Naive B cell (primary cell): Measurements from ENCODE around the gene ERMP1. TPM values are rescaled to one million over a fixed set of nuclear protein-coding genes. Genes with fewer than 3 reads are reported as not detected.

ENCODE experiments used
- ATAC-seq, 2 donors: fragments of 150-1000 bp; cut with Tn5 transposase; 2 replicates each; pipeline ENCODE4 v1.10.0; 2021; ENCODE audit warnings: low read depth in 2 of 2, mild to moderate bottlenecking in 2 of 2, moderate library complexity in 2 of 2
- DNase-seq: peaks from one replicate; pipeline ENCODE4 v3.0.0; 2022
- H3K27ac Mint-ChIP-seq, 6 donors: one replicate each; pipeline ENCODE4 v1.8.0; 2020 to 2022; ENCODE audit warnings: mild to moderate bottlenecking in 6 of 6, mixed read lengths in 6 of 6, moderate library complexity in 5 of 6, inconsistent platforms in 2 of 6
- H3K27me3 Mint-ChIP-seq, 3 donors: one replicate each; pipeline ENCODE4 v1.8.0; 2021 to 2022; ENCODE audit warnings: mixed read lengths in 3 of 3, mild to moderate bottlenecking in 1 of 3
- H3K36me3 Mint-ChIP-seq, 2 donors: one replicate each; pipeline ENCODE4 v1.8.0; 2020 to 2022; ENCODE audit warnings: mixed read lengths in 2 of 2, inconsistent platforms in 1 of 2, mild to moderate bottlenecking in 1 of 2
- H3K4me1 Mint-ChIP-seq, 3 donors: one replicate each; pipeline ENCODE4 v1.8.0; 2020 to 2022; ENCODE audit warnings: mixed read lengths in 3 of 3, inconsistent platforms in 1 of 3, mild to moderate bottlenecking in 1 of 3, moderate library complexity in 1 of 3
- H3K4me3 Mint-ChIP-seq, 8 donors: one replicate each; pipeline ENCODE4 v1.8.0; 2020 to 2022; ENCODE audit warnings: mild to moderate bottlenecking in 8 of 8, mixed read lengths in 8 of 8, moderate library complexity in 8 of 8, inconsistent platforms in 2 of 8
- H3K9me3 Mint-ChIP-seq, 7 donors: one replicate each; pipeline ENCODE4 v1.8.0; 2020 to 2022; ENCODE audit warnings: mixed read lengths in 7 of 7, mild to moderate bottlenecking in 5 of 7, inconsistent platforms in 2 of 7, moderate library complexity in 1 of 7
- polyA plus RNA-seq, 6 donors: library from polyadenylated mRNA; unstranded; fragments of 300-500 nt; fragmentation: Illumina TruSeq; gene quantifications; one replicate each; pipeline ENCODE4 v1.2.3, GENCODE V29; 2021; ENCODE audit warnings: low read depth in 6 of 6

Gene ERMP1
- polyA plus RNA-seq, 6 donors from 2014 or later, result 3.0 to 6.4 (median 4.2) TPM

DNA sequence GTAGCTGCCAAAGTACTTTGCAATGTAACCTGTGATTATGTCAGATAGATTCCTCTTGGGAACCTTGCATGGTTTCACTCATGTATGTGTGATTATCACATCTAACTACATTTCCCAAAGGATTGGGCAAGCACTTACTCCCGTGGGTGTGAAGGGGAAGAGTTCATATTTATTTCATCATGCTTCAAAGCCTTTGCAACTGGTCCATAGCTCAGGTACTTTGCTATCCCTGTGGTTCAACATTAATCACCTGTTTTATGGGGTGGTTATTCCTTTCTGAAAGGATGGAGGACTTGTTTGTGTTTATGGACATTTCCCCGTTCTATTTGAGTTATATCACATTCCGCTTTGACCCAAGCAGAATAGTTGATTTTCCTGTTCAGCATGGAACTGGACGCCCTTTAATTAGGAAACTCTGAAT lies 13.6 kb upstream of the ERMP1 start:
- H3K9me3 Mint-ChIP-seq, result peaks cover 0 to 5% (median 0%) of the 10 kb centered on the region in 7 donors
- H3K4me3 Mint-ChIP-seq, result no peak overlapping the region
- H3K36me3 Mint-ChIP-seq, result no peaks in the 10 kb centered on the region
- peaks cover 15 to 33% (median 25%) of the 10 kb centered on the region in 3 donors for H3K4me1 Mint-ChIP-seq
- no peak for ATAC-seq
- H3K27ac Mint-ChIP-seq, result no peak overlapping the region
- no peak for DNase-seq
- H3K27me3 Mint-ChIP-seq, result peaks cover 4 to 13% (median 7%) of the 10 kb centered on the region in 3 donors

DNA sequence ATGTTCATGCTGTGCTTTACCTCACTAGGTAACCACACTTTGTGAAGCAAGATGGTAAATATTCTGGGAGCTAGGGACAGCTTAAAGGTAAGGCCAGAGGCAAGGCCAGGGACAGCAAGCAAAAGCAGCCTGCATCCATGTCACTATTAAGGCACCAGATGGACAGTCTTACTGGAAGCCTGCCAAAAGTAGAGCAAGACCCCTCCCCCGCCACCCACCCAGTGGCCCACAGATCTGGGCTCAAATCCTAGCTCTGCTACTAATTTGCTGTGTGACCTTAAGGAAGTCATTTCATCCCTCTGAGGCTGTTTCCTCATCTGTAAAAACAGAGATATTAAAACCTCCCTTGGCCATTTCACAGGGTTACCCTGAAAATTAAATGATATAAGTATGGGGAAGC lies 13.2 kb upstream of the ERMP1 start:
- H3K4me1 Mint-ChIP-seq, result peaks cover 18 to 37% (median 27%) of the 10 kb centered on the region in 3 donors
- no peak overlapping the region for H3K4me3 Mint-ChIP-seq
- peaks cover 4 to 13% (median 7%) of the 10 kb centered on the region in 3 donors for H3K27me3 Mint-ChIP-seq
- no peaks in the 10 kb centered on the region for H3K36me3 Mint-ChIP-seq
- ATAC-seq (no peak), DNase-seq (no peak)
- peaks cover 0 to 5% (median 0%) of the 10 kb centered on the region in 7 donors for H3K9me3 Mint-ChIP-seq
- no peak overlapping the region for H3K27ac Mint-ChIP-seq

DNA sequence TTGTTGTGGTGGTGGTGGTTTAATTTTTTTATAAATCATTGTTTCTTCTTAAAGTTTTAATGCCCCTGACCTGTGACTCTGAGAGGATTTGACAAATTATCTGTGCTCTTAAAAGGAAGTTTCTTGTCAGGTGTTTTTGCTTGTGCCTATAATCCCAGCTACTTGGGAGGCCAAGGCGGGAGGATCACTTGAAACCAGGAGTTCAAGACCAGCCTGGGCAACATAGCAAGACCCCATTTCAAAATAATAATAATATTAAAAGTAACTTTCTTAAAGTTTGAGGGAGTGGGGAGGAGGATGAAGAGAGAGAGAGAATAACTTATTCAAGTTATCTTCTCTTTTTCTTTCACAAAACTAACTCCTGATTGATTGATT lies 12.2 kb upstream of the ERMP1 start:
- ATAC-seq (no peak), DNase-seq (no peak)
- Mint-ChIP-seq H3K27ac (no peak overlapping the region), H3K4me1 (peaks cover 21 to 40% (median 27%) of the 10 kb centered on the region in 3 donors), H3K36me3 (no peaks in the 10 kb centered on the region), H3K27me3 (peaks cover 4 to 13% (median 7%) of the 10 kb centered on the region in 3 donors), H3K4me3 (peak overlapping the region in 2 of 8 donors; percentile 57 to 85), H3K9me3 (peaks cover 0 to 5% (median 0%) of the 10 kb centered on the region in 7 donors)

DNA sequence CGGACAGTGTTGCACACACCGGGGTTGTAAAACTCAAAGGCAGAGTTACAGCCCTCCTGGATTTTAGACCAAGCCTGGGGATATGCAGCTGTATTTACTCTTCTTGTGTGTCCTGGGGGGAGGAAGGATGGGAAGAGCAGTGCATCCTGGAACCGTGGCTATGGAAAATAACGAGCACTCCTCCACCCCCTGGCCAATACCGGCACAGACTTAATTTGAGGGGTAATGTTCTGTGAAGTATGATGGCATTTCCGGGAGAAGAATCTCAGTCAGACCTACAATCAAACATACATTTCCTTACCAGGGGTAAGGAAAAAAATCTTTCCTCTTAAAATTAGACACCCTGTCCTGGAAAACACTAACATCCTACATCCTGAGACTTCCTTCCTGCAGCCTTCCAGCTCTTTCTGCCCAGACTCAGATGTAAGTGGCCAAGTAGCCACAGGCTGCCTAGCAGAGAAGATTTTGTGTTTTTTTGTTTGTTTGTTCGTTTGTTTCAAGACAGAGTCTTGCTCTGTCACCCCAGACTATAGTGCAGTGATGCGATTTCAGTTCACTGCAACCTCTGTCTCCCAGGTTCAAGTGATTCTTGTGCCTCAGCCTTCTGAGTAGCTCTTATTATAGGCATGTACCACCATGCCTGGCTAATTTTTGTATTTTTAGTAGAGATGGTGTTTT lies 11.0 kb upstream of the ERMP1 start:
- H3K27me3 Mint-ChIP-seq, result peaks cover 4 to 13% (median 7%) of the 10 kb centered on the region in 3 donors
- peak in 1 of 2 donors; percentile 46 for ATAC-seq
- H3K27ac Mint-ChIP-seq, result peak overlapping the region in 3 of 6 donors; percentile 60 to 69 (median 67)
- H3K36me3 Mint-ChIP-seq, result no peaks in the 10 kb centered on the region
- H3K4me3 Mint-ChIP-seq, result peak overlapping the region in 7 of 8 donors; percentile 10 to 85 (median 44)
- peaks cover 21 to 40% (median 27%) of the 10 kb centered on the region in 3 donors for H3K4me1 Mint-ChIP-seq
- no peak for DNase-seq
- peaks cover 0 to 5% (median 0%) of the 10 kb centered on the region in 7 donors for H3K9me3 Mint-ChIP-seq

DNA sequence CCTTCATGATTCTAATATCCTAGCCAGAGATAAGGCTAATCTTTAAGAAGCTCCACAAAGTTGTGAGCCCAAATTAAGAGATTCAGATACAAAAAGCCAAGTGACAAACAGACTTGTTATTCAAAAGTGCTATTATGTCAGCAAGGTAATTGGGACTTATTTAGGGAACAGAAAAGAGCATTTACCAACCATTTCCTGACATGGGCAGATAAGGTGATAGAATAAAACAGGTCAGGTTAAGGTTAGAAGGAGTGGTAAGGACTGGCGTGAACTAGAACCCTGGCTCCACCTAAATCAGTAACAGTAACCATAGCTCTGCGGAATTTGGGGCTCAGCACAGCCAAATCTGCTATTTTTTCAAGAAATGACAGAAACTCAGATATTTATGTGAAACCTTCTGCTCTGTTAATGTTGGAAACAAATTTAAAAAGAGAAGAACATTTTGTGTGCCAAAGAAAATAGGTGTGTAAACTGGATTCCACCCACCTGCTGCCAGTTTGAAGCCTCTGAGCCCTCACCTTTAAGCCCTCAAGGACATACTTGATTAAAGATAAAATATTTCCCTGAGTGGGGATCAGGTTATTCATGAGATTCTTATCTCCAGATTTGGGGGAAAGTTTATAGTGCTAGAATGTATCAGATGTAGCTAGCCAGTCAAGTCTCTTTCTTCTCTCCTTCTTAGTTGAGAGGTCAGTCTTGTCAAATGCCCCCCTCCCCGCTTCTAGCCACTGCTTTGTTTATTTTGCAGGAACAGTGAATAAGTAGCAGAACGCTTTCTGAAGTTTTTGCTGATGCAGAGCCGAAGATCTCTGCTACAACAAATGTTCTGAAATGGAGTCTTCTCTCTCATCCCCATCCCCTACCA lies 10.2 kb upstream of the ERMP1 start:
- no peak for DNase-seq
- peaks cover 0 to 5% (median 0%) of the 10 kb centered on the region in 7 donors for H3K9me3 Mint-ChIP-seq
- H3K27ac Mint-ChIP-seq, result peak overlapping the region in 1 of 6 donors; percentile 60
- peaks cover 21 to 40% (median 27%) of the 10 kb centered on the region in 3 donors for H3K4me1 Mint-ChIP-seq
- no peaks in the 10 kb centered on the region for H3K36me3 Mint-ChIP-seq
- peak overlapping the region in 4 of 8 donors; percentile 10 to 57 (median 48) for H3K4me3 Mint-ChIP-seq
- peaks cover 4 to 13% (median 7%) of the 10 kb centered on the region in 3 donors for H3K27me3 Mint-ChIP-seq
- ATAC-seq, result no peak

DNA sequence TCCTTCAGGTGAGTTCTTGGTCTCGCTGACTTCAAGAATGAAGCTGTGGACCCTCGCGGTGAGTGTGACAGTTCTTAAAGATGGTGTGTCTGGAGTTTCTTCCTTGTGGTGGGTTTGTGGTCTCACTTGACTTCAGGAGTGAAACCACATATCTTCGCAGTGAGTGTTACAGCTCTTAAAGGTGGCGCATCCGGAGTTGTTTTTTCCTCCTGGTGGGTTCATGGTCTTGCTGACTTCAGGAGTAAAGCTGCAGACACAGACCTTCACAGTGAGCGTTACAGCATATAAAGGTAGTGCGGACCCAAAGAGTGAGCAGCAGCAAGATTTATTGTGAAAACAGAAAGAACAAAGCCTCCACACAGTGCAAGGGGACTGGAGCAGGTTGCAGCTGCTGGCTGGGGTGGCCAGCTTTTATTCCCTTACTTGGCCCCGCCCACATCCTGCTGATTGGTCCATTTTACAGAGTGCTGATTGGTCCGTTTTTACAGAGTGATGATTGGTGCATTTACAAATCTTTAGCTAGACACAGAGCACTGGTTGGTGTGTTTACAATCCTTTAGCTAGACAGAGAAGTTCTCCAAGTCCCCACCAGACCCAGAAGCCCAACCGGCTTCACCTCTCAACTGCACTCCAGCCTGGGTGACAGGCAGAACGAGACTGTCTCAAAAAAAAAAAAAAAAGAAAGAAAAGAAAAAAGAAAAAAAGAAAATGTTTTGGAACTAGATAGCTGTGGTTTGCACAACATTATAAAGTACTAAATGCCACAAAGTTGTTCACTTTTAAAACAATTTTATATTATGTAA lies 9.1 kb upstream of the ERMP1 start:
- peaks cover 21 to 40% (median 27%) of the 10 kb centered on the region in 3 donors for H3K4me1 Mint-ChIP-seq
- H3K36me3 Mint-ChIP-seq, result no peaks in the 10 kb centered on the region
- H3K9me3 Mint-ChIP-seq, result peaks cover 0 to 5% (median 0%) of the 10 kb centered on the region in 7 donors
- H3K27ac Mint-ChIP-seq, result peak overlapping the region in 1 of 6 donors; percentile 20
- peak; percentile 3 for DNase-seq
- peak overlapping the region in 6 of 8 donors; percentile 38 to 77 (median 60) for H3K4me3 Mint-ChIP-seq
- peaks cover 4 to 13% (median 7%) of the 10 kb centered on the region in 3 donors for H3K27me3 Mint-ChIP-seq
- ATAC-seq, result peak; percentile 20 to 25

DNA sequence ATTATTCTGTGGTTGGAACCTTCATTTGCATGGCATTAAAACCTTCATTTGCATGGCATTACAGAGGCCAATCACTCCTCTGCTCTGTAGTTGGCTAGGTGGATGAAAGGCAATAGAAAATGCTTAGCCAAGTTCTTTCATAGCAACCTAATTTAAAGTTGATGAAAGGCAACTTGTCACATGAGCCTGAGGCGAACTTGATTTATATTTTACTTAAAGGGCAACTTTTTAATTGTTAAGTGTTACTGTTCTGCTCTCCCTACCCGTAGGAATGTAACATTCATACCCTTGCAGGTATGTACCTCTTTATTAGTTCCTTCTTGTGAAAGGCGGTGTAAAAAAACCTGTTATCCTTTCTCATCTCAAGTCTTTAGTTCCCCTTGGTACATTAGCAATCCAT lies 7.9 kb upstream of the ERMP1 start:
- H3K27me3 Mint-ChIP-seq, result peaks cover 4 to 11% (median 7%) of the 10 kb centered on the region in 3 donors
- peak overlapping the region in 1 of 8 donors; percentile 6 for H3K4me3 Mint-ChIP-seq
- ATAC-seq, result no peak
- no peaks in the 10 kb centered on the region for H3K36me3 Mint-ChIP-seq
- DNase-seq, result no peak
- peaks cover 0 to 5% (median 0%) of the 10 kb centered on the region in 7 donors for H3K9me3 Mint-ChIP-seq
- H3K4me1 Mint-ChIP-seq, result peaks cover 21 to 40% (median 27%) of the 10 kb centered on the region in 3 donors
- no peak overlapping the region for H3K27ac Mint-ChIP-seq

DNA sequence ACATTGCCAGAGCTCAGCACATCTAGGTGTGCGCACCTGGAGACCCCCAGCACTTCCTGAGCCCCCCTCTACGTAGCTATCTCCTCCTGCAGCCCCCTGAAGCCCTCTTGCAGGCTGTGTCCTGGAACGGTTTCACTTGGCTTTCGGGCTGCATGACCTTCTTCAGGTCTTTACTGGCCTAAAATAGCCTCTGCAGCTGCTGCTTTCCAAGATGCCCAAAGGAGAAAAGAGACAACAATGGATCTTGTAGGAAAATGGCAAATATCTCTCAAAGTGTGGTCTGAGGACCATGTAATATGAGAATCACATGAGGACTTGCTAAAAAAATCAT lies 6.6 kb upstream of the ERMP1 start:
- H3K27ac Mint-ChIP-seq, result no peak overlapping the region
- DNase-seq (no peak), ATAC-seq (no peak)
- H3K9me3 Mint-ChIP-seq, result peaks cover 0 to 5% (median 0%) of the 10 kb centered on the region in 7 donors
- H3K4me3 Mint-ChIP-seq, result no peak overlapping the region
- peaks cover 4 to 7% (median 6%) of the 10 kb centered on the region in 3 donors for H3K27me3 Mint-ChIP-seq
- no peaks in the 10 kb centered on the region for H3K36me3 Mint-ChIP-seq
- peaks cover 20 to 34% (median 24%) of the 10 kb centered on the region in 3 donors for H3K4me1 Mint-ChIP-seq

DNA sequence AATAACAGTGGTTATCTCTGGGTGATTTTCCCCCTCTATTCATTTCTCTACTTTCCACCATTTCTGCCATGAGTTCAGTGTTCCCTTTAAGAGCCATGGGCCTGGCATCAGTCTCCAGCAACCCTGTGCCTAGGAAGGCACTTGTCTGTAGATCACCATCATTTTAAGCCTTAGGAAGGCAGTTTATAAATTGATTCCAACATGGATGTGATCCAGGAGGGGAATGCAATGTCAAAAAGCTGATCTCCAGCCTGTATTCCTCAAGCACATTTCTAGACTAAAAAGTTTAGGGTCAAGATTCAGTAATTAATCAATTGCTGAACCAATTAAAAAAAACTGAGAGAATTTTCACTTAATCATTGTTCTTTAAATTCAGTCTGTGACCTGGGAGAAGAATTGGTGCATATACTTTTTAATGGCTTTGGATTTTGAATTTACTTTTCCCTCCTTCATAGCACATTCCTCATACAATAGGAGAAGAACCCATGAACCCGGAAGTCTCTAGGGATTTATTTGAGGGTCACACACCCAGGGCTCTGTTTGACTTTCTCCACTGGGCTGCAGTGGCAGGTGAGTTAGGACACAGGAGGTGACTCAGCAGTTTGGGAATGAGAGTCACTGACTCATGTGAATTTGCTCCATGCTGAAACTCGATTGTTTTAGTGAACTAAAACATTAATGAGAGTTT lies 6.1 kb upstream of the ERMP1 start:
- ATAC-seq, result no peak
- H3K9me3 Mint-ChIP-seq, result peaks cover 0 to 5% (median 0%) of the 10 kb centered on the region in 7 donors
- no peak overlapping the region for H3K4me3 Mint-ChIP-seq
- H3K36me3 Mint-ChIP-seq, result no peaks in the 10 kb centered on the region
- H3K27me3 Mint-ChIP-seq, result peaks cover 4 to 6% (median 5%) of the 10 kb centered on the region in 3 donors
- H3K27ac Mint-ChIP-seq, result no peak overlapping the region
- no peak for DNase-seq
- H3K4me1 Mint-ChIP-seq, result peaks cover 19 to 32% (median 25%) of the 10 kb centered on the region in 3 donors

DNA sequence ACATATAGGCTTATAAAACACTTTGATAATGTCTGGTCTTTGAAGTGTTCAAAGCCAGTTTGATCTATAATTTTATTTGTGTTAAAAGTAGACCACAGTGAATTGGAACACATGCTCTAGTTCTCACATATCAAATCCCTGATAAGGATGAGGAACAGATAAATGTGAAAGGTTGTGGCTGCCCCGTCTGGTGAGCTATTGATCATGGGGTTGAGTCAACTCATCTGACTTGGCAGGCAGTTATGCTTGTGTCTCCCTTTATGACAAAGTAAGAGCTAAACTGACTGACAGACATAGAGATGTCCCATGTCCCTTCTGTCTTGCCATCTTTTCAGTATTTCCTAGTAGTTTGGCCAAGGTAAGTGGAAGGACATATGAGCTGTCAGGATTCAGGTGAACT lies 2.9 kb upstream of the ERMP1 start:
- no peak for ATAC-seq
- H3K36me3 Mint-ChIP-seq, result no peaks in the 10 kb centered on the region

DNA sequence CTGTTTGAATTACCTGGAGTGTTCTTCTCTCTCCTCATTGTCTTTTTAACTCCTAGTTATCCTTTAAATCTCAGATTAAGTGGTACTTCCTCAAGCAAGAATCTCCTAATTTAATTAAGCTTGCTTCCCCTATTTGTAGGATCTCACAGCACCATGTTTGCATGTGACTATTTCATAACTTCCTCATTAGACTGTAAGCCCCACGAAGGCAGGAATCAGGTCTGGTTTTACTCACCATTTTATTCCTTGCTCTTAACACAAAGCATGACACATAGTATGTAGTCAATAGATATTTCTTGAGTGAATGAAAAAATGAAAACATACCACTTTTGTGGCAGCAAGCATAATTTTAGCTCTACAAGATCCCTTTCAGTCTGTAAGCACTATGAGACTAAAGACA lies 1.3 kb upstream of the ERMP1 start:
- ATAC-seq (no peak), DNase-seq (no peak)
- Mint-ChIP-seq H3K36me3 (no peaks in the 10 kb centered on the region), H3K4me1 (peaks cover 11 to 31% (median 28%) of the 10 kb centered on the region in 3 donors), H3K9me3 (no peaks in the 10 kb centered on the region), H3K4me3 (peak overlapping the region in 6 of 8 donors; percentile 13 to 89 (median 68)), H3K27ac (peak overlapping the region in 2 of 6 donors; percentile 49 to 52), H3K27me3 (no peaks in the 10 kb centered on the region)

More for the DNA sequence above, 2.9 kb upstream of the ERMP1 start:
- H3K9me3 Mint-ChIP-seq, result no peaks in the 10 kb centered on the region
- no peaks in the 10 kb centered on the region for H3K27me3 Mint-ChIP-seq
- DNase-seq, result no peak
- no peak overlapping the region for H3K4me3 Mint-ChIP-seq
- H3K27ac Mint-ChIP-seq, result no peak overlapping the region
- H3K4me1 Mint-ChIP-seq, result peaks cover 11 to 28% (median 28%) of the 10 kb centered on the region in 3 donors

DNA sequence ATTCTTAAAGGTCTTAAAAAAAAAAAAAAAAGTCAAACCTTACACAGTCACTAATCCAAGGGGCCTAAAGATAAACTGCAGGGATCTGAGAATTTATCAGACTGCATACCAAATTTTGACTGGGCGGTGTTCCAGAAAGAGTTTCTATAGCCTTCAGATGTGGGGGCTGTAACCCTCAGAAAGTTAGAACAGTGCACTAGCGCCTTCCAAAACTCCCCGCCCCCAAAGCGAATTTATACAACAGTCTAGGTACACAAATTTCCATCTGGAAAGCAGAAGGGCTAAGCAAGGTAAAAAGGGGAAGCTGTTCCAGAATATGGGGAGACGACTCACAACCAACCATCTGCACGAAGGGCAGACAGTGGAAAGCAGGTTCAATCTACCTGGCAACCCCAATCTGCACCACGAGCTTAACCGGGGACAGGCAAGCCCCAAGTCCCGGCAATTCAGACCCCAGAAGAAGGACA lies 813 bp downstream of the ERMP1 start:
- H3K4me1 Mint-ChIP-seq, result peaks cover 18 to 45% (median 38%) of the 10 kb centered on the region in 3 donors
- H3K27ac Mint-ChIP-seq, result peak overlapping the region in 5 of 6 donors; percentile 70 to 95 (median 84)
- peak; percentile 53 to 54 for ATAC-seq
- H3K9me3 Mint-ChIP-seq, result no peaks in the 10 kb centered on the region
- no peaks in the 10 kb centered on the region for H3K36me3 Mint-ChIP-seq
- H3K4me3 Mint-ChIP-seq, result peak overlapping the region; percentile 89 to 97 (median 96)
- DNase-seq, result no peak
- no peaks in the 10 kb centered on the region for H3K27me3 Mint-ChIP-seq
